ENCODE measurements around the gene CADPS2.

- no peak for TF ChIP-seq CTCF (IDR thresholded peaks at IDR 0.05)
- TF ChIP-seq POLR2AphosphoS5 (IDR thresholded peaks at IDR 0.05): no peak
Measured at GRCh38 chr7:122298131-122298530, 588.1 kb downstream of the CADPS2 start.
